Measurements from ENCODE around the gene NANP.

DNA sequence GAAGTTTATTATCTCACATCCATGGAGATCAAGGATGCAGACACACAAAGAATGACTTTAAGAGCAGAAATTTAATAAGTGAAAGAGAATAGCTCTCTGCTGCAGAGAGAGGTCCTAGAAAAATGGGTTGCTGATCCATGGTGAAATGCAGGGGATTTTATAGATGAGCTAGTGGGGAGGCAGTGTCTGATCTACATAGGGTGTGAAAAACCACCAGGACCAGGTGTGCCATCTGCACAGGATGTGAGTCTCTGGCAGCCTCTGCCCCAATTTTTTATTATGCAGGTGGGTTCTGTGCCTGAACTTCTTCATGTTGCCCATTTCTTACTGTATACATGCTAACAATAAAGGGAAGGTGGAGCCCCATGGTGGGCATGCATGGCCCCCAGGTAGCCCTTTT lies 19.9 kb upstream of the NANP start:
- TF ChIP-seq CREM (IDR thresholded peaks at IDR 0.05; ENCODE audit: low read depth), result no peak
- TF ChIP-seq, protein P1, sequence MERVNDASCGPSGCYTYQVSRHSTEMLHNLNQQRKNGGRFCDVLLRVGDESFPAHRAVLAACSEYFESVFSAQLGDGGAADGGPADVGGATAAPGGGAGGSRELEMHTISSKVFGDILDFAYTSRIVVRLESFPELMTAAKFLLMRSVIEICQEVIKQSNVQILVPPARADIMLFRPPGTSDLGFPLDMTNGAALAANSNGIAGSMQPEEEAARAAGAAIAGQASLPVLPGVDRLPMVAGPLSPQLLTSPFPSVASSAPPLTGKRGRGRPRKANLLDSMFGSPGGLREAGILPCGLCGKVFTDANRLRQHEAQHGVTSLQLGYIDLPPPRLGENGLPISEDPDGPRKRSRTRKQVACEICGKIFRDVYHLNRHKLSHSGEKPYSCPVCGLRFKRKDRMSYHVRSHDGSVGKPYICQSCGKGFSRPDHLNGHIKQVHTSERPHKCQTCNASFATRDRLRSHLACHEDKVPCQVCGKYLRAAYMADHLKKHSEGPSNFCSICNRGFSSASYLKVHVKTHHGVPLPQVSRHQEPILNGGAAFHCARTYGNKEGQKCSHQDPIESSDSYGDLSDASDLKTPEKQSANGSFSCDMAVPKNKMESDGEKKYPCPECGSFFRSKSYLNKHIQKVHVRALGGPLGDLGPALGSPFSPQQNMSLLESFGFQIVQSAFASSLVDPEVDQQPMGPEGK (CRISPR knock-in tag; IDR thresholded peaks at IDR 0.05; ENCODE audit: borderline replicate concordance), result no peak
- no peak for TF ChIP-seq POLR2AphosphoS5 (IDR thresholded peaks at IDR 0.05; ENCODE audit: control insufficient read depth, insufficient read depth, low read depth, low read length)
- no peak for TF ChIP-seq ZNF253 (CRISPR knock-in tag; conservative IDR thresholded peaks at IDR 0.05)
- TF ChIP-seq, protein P2, sequence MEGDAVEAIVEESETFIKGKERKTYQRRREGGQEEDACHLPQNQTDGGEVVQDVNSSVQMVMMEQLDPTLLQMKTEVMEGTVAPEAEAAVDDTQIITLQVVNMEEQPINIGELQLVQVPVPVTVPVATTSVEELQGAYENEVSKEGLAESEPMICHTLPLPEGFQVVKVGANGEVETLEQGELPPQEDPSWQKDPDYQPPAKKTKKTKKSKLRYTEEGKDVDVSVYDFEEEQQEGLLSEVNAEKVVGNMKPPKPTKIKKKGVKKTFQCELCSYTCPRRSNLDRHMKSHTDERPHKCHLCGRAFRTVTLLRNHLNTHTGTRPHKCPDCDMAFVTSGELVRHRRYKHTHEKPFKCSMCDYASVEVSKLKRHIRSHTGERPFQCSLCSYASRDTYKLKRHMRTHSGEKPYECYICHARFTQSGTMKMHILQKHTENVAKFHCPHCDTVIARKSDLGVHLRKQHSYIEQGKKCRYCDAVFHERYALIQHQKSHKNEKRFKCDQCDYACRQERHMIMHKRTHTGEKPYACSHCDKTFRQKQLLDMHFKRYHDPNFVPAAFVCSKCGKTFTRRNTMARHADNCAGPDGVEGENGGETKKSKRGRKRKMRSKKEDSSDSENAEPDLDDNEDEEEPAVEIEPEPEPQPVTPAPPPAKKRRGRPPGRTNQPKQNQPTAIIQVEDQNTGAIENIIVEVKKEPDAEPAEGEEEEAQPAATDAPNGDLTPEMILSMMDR (IDR thresholded peaks at IDR 0.05 in 2 of 3, conservative IDR thresholded peaks at IDR 0.05 in 1 of 3; ENCODE audit: insufficient read depth in 2 of 3, low read depth in 1 of 3, low read length in 3 of 3), result no peak
- TF ChIP-seq BRCA1 (IDR thresholded peaks at IDR 0.05), result no peak
- no peak for TF ChIP-seq BRCA1 (CRISPR knock-in tag; IDR thresholded peaks at IDR 0.05)
- no peak for TF ChIP-seq NRF1 (conservative IDR thresholded peaks at IDR 0.05 in 1 of 2, IDR thresholded peaks at IDR 0.05 in 1 of 2)
